Left lung (tissue), 10 donors: ENCODE results near the gene PRXL2A. TPM values are rescaled to one million over a fixed set of nuclear protein-coding genes. Genes with fewer than 3 reads are reported as not detected.

Experiments
- ATAC-seq: fragments of 200-7000 bp; cut with Tn5 transposase; one replicate; pipeline ENCODE4 v1.9.1; 2020; ENCODE audit warnings: moderate library complexity
- DNase-seq, 4 donors: peaks; one replicate each; pipeline ENCODE4 v3.0.0-alpha.2; 2013 to 2020
- H3K27ac ChIP-seq, 2 donors: fragments of 200-600 bp; sonication (generic) in 1 of 2; one replicate each; pipeline versions ENCODE4 v1.5.0 to v1.8.0; 2020 to 2021
- H3K27me3 ChIP-seq, 2 donors: fragments of 200-600 bp; sonication (generic) in 1 of 2; one replicate each; pipeline versions ENCODE4 v1.5.0 to v1.8.0; 2020 to 2021
- H3K36me3 ChIP-seq, 2 donors: fragments of 200-600 bp; sonication (generic) in 1 of 2; one replicate each; pipeline versions ENCODE4 v1.5.0 to v1.8.0; 2020 to 2021
- H3K4me1 ChIP-seq, 2 donors: fragments of 200-600 bp; one replicate each; pipeline ENCODE4 v1.8.0; 2021
- H3K4me3 ChIP-seq, 2 donors: fragments of 200-600 bp; sonication (generic) in 1 of 2; one replicate each; pipeline versions ENCODE4 v1.5.0 to v1.8.0; 2020 to 2021; ENCODE audit warnings: mild to moderate bottlenecking in 1 of 2
- H3K9me3 ChIP-seq, 2 donors: fragments of 200-600 bp; sonication (generic) in 1 of 2; one replicate each; pipeline versions ENCODE4 v1.5.0 to v1.8.0; 2020 to 2021
- intact Hi-C, 2 donors: fragments of 100-400 bp; cut with DNase I; formaldehyde crosslinking; loops; one replicate each; pipeline versions ENCODE4 v1.11.2 to v1.14.2; 2022
- polyA plus RNA-seq, 6 donors: library from polyadenylated mRNA; unstranded; fragments of 120-200 nt; gene quantifications; one replicate each; pipeline ENCODE4 v1.2.1, GENCODE V29; 2013; ENCODE audit not compliant: insufficient read length in 6 of 6
- total RNA-seq, 2 donors: library from RNA; stranded (reverse); fragmentation: NEBNext Ultra II Directional; extraction: Animal tissue kit (Norgen Biotek cat#: 25700); gene quantifications; one replicate each; pipeline ENCODE4 v1.2.1, GENCODE V29; 2021
- TF ChIP-seq, protein P1 (sequence below), 2 donors: fragments of 200-600 bp; sonication (generic) in 1 of 2; IDR thresholded peaks; one replicate each; pipeline versions ENCODE4 v1.5.0 to v1.8.0; 2021; ENCODE audit warnings: antibody characterized with exemption in 2 of 2
- donor health status: DM: no; HTN: yes; CAD: no.
- donor health status: DM: no; HTN: no; CAD: no.

Gene PRXL2A
- total and polyA plus RNA-seq, 8 donors, result 46.2 to 96.9 (median 90.7) TPM

DNA sequence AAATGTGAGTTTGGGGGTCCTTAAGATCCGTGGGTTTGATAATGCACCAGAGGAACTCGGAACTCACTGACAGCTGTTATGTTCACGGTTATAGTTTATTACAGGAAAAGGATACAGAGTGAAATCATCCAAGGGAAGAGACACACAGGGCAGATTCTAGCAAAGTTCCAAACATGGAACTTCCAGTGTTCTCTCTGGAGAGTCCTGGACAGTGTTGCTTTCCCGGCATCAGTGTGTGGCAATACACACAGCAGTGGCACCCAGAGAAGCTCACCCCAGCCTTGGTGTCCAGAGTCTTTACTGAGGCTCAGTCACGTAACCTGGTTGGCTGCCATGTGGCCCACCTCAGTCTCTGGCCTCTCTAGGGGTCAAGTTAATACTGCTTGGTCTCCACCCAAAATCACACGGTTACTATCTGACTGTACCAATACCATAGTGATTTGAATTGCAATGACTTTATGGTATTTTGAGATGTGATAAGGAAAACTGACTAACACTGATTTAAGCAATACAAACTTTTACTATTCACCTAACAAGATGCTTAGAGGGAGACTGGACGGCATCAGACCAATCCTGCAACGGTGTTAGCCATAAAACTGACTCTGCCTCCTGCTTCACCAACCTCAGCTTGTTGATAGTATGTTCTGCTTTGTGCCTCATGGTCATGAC lies 8.1 kb upstream of the PRXL2A start:
- ATAC-seq (no peak), DNase-seq (no peak)
- Histone ChIP-seq H3K4me1 (no peaks in the 10 kb centered on the region), H3K27me3 (no peaks in the 10 kb centered on the region), H3K27ac (no peak overlapping the region), H3K4me3 (no peak overlapping the region), H3K9me3 (no peaks in the 10 kb centered on the region), H3K36me3 (no peaks in the 10 kb centered on the region)
- TF ChIP-seq, protein P1, sequence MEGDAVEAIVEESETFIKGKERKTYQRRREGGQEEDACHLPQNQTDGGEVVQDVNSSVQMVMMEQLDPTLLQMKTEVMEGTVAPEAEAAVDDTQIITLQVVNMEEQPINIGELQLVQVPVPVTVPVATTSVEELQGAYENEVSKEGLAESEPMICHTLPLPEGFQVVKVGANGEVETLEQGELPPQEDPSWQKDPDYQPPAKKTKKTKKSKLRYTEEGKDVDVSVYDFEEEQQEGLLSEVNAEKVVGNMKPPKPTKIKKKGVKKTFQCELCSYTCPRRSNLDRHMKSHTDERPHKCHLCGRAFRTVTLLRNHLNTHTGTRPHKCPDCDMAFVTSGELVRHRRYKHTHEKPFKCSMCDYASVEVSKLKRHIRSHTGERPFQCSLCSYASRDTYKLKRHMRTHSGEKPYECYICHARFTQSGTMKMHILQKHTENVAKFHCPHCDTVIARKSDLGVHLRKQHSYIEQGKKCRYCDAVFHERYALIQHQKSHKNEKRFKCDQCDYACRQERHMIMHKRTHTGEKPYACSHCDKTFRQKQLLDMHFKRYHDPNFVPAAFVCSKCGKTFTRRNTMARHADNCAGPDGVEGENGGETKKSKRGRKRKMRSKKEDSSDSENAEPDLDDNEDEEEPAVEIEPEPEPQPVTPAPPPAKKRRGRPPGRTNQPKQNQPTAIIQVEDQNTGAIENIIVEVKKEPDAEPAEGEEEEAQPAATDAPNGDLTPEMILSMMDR (IDR thresholded peaks at IDR 0.05), result no peak
- intact Hi-C loops, result no loop called here

- TF ChIP-seq, protein P1 (IDR thresholded peaks at IDR 0.05), result no peak
- no peak overlapping the region for H3K27ac ChIP-seq
- DNase-seq (no peak), ATAC-seq (no peak)
- H3K36me3 ChIP-seq, result no peaks in the 10 kb centered on the region
- intact Hi-C loops, result no loop called here
- peaks cover 0 to 23% of the 10 kb centered on the region in 2 donors for H3K27me3 ChIP-seq
- H3K4me1 ChIP-seq, result peaks cover 9 to 17% of the 10 kb centered on the region in 2 donors
- no peaks in the 10 kb centered on the region for H3K9me3 ChIP-seq
- H3K4me3 ChIP-seq, result no peak overlapping the region
These were observed 3.3 kb upstream of the PRXL2A start for GRCh38 chr10:80405035-80405434.

DNA sequence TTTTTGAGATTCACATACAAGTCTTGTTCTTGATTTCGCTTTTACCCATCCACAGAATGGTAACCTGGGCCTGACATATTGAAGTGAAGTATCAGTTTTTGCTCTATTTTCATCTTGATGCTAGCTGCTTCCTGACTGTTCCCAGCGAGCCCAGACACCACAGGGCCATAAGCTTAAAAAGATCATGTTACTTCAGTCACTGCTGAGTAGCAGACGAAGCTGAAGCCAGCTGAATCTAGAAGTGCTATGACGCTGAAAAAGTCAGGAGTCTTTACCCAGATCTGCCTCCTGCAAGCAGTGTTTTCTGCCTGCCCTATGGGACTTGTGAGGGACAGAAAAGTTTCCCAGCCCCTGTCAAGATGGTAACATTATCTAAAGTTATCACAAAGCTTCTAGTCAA lies 2.7 kb upstream of the PRXL2A start:
- intact Hi-C loops, result no loop called here
- H3K4me3 ChIP-seq, result no peak overlapping the region
- TF ChIP-seq, protein P1 (IDR thresholded peaks at IDR 0.05), result no peak
- DNase-seq (peak in 1 of 4 donors; percentile 46), ATAC-seq (no peak)
- peaks cover 0 to 23% of the 10 kb centered on the region in 2 donors for H3K27me3 ChIP-seq
- no peak overlapping the region for H3K27ac ChIP-seq
- H3K4me1 ChIP-seq, result peaks cover 9 to 17% of the 10 kb centered on the region in 2 donors
- no peaks in the 10 kb centered on the region for H3K36me3 ChIP-seq
- H3K9me3 ChIP-seq, result no peaks in the 10 kb centered on the region

DNA sequence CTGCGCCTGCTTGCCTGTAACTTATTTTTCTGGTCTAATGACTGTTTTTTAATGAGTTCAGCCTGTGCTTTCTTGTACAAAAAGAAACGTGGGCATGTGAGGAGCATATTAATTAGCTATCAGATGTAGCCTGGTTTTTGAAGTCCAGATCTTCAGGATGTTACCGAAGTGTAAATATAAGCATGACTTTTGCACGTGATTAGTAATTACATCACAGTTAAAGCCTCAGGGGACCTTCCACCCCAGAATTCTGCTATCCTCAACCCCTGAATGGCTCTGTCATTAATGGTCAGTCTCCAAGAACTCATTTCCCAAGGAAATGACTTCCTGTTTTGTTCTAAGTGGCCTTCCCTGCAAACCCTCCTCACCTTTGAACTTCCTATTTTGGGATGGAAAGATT lies 2.1 kb upstream of the PRXL2A start:
- Histone ChIP-seq H3K4me1 (peaks cover 9 to 17% of the 10 kb centered on the region in 2 donors), H3K4me3 (no peak overlapping the region), H3K9me3 (no peaks in the 10 kb centered on the region), H3K27me3 (peaks cover 0 to 23% of the 10 kb centered on the region in 2 donors), H3K27ac (no peak overlapping the region), H3K36me3 (no peaks in the 10 kb centered on the region)
- TF ChIP-seq, protein P1 (IDR thresholded peaks at IDR 0.05), result no peak
- intact Hi-C loops, result no loop called here
- ATAC-seq, result no peak
- DNase-seq, result no peak

DNA sequence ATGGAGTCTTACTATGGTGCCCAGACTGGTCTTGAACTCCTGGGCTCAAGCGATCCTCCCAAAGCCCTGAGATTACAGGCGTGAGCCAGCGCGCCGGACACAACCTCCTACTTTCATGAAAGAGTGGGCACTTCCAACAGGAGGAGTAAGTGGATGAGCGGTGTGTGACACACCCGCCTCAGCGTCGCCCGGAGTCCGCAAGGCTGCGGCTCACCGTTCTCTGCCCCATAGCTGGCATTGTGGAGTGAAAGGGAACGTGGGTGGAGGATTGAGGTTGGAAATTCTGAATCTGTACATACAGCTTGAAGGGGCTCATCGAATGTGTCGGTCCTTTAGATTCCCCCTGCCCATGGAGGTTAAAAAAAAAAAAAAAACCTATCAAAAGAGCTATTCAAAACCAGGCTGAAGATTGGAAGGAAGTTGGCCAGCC lies 524 bp upstream of the PRXL2A start:
- peaks cover 9 to 22% of the 10 kb centered on the region in 2 donors for H3K4me1 ChIP-seq
- DNase-seq, result peak in 2 of 4 donors; percentile 51 to 81
- intact Hi-C loops, result no loop called here
- H3K4me3 ChIP-seq, result peak overlapping the region; percentile 84 to 88
- no peaks in the 10 kb centered on the region for H3K9me3 ChIP-seq
- H3K27ac ChIP-seq, result peak overlapping the region; percentile 51 to 73
- peak; percentile 82 for ATAC-seq
- TF ChIP-seq, protein P1 (IDR thresholded peaks at IDR 0.05), result no peak
- H3K27me3 ChIP-seq, result peaks cover 0 to 23% of the 10 kb centered on the region in 2 donors
- no peaks in the 10 kb centered on the region for H3K36me3 ChIP-seq
